Measurements from ENCODE around the gene TMEM82. TPM values are rescaled to one million over a fixed set of nuclear protein-coding genes. Genes with fewer than 3 reads are reported as not detected.

Gene TMEM82
- total RNA-seq, 1 donor from 2014 or later: not detected

GRCh38 chr1:15749399-15750291 is 7.3 kb downstream of the TMEM82 start:
- DNase-seq (ENCODE audit: low spot score) (no peak), ATAC-seq (peak; percentile 35)
- intact Hi-C loops (cut with DNase I): no loop called here

DNA sequence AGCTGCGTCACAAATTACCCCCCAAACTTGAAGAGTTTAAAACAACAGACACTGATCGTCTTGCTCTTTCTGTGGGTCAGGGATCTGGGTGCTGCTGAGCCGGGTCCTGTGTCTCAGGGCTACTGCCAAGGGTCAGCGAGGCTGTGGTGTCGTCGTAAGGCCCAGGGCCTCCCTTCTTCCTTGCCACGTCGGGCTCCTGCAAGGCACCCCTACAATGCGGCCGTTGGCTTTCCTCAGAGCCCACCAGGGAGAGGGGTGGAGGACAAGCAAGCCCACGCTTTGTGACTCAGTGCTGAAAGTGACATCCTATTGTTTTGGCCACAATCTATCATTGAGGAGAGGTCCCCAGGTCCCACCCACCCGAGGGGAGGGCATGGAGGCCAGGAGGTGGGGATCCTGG is 8.6 kb downstream of the TMEM82 start:
- DNase-seq (ENCODE audit: low spot score) (no peak), ATAC-seq (no peak)
- intact Hi-C loops (cut with DNase I): no loop called here

- DNase-seq (ENCODE audit: low spot score): no peak
- ATAC-seq: no peak
- intact Hi-C loops (cut with DNase I): no loop called here
Measured at GRCh38 chr1:15751717-15752116, 9.4 kb downstream of the TMEM82 start.

DNA sequence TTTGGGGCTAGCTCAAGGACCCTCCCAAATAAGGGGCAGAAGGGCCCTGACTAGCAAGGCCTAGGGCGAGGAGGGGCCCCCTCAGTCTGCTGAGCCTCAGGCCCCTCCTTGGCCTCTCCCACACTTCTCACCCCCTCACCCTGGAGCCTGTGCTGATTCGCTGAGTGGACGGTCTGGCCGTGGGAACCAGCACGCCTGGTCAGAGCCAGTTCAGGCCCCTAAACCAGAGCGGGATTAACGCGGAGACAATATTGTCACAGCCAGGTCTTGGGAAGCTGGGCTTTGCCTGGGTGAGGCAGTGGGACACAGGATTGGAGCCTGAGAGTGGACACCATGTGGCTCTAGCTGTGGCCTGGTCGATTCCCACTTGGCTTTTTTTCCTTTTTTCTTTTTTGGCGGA is 11.5 kb downstream of the TMEM82 start:
- ATAC-seq: no peak
- intact Hi-C loops (cut with DNase I): no loop called here
- DNase-seq (ENCODE audit: low spot score): no peak

DNA sequence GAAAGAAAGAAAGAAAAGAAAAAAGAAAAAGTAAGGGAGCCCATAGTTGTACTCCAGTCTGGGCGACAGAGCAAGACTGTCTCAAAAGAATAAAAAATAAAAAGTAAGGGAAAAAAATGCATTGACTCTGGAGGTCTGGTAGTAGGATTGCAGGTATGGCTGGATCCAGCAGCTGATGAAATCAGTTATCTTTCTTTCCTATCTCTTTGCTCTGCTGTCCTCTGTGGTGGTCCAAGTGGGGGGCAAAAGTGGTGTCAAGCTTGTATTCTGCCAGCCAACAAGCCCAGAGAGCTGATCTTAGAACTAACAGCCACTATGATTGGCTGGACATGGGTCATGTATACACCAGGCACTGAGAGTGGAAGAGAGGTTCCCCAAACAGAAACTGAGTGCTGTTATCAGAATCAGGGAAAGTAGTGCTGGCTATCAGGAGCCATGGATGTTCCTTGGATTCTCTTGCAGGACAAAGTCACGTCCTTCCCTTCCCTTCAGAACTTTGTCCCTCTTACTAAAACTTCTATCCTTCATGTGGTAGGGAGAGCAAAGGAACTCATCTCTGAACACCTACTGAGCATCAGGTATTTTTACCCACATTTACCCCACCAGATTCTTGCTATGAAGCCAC is 12.8 kb downstream of the TMEM82 start:
- no peak for ATAC-seq
- intact Hi-C loops (cut with DNase I): no loop called here
- DNase-seq (ENCODE audit: low spot score): no peak

- ATAC-seq (no peak), DNase-seq (ENCODE audit: low spot score) (no peak)
- intact Hi-C loops (cut with DNase I): no loop called here
Measured at GRCh38 chr1:15755646-15756040, 13.3 kb downstream of the TMEM82 start.

- no peak for ATAC-seq
- intact Hi-C loops (cut with DNase I): no loop called here
- no peak for DNase-seq (ENCODE audit: low spot score)
Measured at GRCh38 chr1:15756143-15757015, 14.1 kb downstream of the TMEM82 start.

- DNase-seq (ENCODE audit: low spot score) (no peak), ATAC-seq (no peak)
- intact Hi-C loops (cut with DNase I): no loop called here
Measured at GRCh38 chr1:15757016-15757543, 14.8 kb downstream of the TMEM82 start.

DNA sequence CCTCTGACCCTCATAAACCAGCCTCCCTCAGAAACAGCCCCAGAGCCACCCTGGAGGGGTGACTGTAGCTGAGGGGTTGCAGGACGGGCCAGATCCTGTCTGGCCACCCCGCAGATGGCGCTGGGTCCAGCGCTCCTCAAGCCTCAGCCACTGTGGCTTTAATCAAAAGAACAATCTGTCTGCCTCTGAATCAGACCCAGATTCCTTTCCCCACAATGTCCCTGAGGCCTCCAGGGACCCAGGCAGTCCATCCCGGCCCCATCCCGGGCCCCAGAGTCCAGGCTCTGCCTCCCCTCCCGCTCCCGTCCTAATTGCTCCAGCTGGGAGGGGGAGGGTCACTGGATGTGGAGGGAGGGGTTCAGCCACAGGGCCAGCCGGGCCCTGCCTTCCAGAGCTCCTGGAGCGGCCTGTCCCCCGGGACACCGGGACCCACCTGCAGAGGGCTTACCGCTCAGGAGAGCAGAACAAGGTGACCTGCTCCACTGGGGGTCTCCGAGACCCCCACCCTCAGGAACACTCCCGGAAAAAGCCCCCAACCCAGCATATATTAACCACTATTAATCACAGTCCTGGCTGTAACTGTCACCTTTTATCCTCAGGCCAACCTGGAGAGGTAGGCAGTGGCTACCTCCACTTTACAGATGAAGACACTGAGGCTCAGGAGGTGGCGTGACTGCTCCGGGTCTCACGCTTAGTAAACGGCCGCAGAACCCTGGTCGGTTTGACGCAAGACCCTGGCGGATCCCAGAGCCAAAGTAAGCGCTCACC is 15.5 kb downstream of the TMEM82 start:
- ATAC-seq (peak; percentile 21), DNase-seq (ENCODE audit: low spot score) (no peak)
- intact Hi-C loops (cut with DNase I): no loop called here

GRCh38 chr1:15758343-15758931 is 16.1 kb downstream of the TMEM82 start, which contains the start of gene FBLIM1:
Gene FBLIM1, plus strand, starts transcription at chr1:15758795. Its CDS starts 6,189 bp downstream, at chr1:15764984.
- DNase-seq (ENCODE audit: low spot score): no peak
- ATAC-seq: no peak
- intact Hi-C loops (cut with DNase I): no loop called here

DNA sequence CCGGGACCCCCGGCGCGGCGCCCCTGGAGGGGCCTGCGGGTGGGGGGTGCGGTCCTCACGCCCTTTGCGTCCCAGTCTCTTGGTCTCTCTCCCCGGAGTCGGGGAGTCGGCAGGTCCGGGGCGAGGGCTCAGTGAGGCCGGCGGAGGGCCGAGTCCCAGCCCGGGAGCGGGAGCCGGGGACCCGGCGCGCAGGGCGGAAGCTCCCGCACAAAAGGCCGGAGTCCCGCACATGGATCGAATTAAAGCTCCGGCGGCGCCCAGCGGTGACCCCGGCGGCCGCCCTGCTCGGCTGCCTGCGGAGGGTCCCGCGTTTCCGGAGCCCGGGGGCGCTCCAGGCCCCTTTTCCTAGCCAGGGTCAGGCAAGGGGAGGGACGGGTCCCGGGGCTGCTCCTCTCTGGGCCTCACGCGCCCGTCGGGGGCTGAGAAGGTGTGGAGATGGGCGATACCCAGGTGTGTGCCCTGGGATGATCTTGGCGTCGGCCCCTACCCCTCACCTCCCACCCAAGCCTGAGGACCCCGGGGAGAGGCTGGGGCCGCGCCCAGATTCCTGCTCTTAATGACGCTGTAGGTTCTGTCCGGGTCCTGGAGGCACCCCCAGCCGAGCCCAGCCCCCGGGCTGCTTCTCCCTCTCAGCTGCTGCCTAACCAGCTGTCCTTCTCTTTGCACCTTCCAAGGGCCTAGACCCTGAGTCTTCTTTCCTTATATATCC is 16.8 kb downstream of the TMEM82 start:
- ATAC-seq (peak; percentile 3), DNase-seq (ENCODE audit: low spot score) (no peak)
- intact Hi-C loops (cut with DNase I): no loop called here

- ATAC-seq (peak; percentile 51), DNase-seq (ENCODE audit: low spot score) (no peak)
- intact Hi-C loops (cut with DNase I): no loop called here
Measured at GRCh38 chr1:15760520-15761211, 18.4 kb downstream of the TMEM82 start.

DNA sequence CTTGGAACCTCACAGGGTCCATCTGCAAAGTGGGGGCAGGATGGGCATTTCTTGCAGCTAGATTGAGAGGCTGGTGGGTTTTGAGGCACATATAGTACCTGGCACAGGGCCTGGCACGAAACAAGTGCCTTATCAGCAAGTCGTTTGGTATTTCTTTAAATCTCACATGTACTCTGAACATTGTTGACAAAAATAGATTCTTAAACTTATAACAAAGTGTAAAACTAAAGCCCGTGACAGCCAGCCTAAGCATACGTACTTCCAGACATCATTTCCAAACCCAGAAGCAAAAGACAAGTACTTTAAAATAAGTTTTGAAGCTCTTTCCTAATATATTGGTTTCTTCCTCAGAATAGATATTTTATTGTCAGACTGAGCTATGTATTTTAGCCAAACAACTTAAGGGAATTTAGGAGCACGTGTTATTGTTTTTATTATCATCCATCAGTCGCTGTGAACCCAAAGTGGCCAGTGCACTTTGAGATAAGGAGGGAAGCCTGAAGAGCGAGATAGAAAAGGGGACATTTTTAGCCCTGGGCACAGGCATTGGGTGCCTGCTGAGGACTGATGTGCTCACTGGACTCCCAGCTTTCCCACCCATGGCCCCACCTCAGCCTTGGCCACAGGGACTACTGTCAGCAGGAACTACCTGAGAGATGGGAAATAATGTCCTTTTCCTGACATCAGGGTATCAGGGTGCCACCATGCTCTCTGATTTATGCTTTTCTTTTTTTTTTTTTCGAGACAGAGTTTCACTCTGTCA is 19.2 kb downstream of the TMEM82 start:
- DNase-seq (ENCODE audit: low spot score) (no peak), ATAC-seq (no peak)
- intact Hi-C loops (cut with DNase I): no loop called here

DNA sequence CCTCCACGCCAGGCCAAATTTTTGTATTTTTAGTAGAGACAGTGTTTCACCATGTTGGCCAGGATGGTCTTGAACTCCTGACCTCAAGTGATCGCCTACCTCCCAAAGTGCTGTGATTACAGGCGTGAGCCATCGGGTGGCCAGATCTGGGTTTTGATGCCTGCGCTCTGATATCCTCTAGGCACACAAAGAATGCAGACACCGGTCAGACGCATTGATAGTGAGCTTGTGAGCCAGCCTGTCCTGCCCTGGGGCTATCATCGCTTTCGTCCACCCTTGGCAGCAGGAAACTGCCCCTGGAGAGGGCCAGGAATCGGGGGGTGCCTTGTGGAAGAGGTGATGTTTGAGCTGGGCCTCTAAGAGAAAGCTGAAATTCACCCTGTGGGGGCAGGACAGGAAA is 20.2 kb downstream of the TMEM82 start:
- no peak for ATAC-seq
- intact Hi-C loops (cut with DNase I): no loop called here
- DNase-seq (ENCODE audit: low spot score): no peak

- DNase-seq (ENCODE audit: low spot score) (no peak), ATAC-seq (peak; percentile 34)
- intact Hi-C loops (cut with DNase I): no loop called here
Measured at GRCh38 chr1:15764269-15764764, 22.0 kb downstream of the TMEM82 start.

GRCh38 chr1:15764890-15765289 is 22.6 kb downstream of the TMEM82 start:
- no peak for ATAC-seq
- no peak for DNase-seq (ENCODE audit: low spot score)
- intact Hi-C loops (cut with DNase I): no loop called here
